ENCODE data around the gene PPP1R7. TPM values are rescaled to one million over a fixed set of nuclear protein-coding genes. Genes with fewer than 3 reads are reported as not detected.

The PPP1R7 gene
- total RNA-seq, 1 donor from 2014 or later: 43.1 TPM

DNA sequence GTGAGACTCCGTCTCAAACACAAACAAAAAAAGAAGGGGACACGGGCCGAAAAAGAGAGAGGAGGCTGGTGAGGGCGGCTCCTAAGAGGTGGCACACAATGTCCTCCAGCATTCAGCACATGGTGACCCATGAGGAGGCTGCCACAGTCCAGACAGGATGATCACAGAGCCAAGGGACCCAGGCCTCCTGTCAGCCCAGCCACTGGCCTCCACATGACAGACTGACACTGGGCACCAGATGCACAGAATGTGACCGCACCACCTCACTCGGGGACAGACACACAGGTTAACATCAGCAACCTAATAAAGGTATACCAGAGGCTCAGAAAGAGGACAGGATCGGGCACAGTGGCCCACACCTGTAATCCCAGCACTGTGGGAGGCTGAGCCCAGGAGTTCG is 22.0 kb upstream of the PPP1R7 start:
- no peaks in the 10 kb centered on the region for H3K4me1 Mint-ChIP-seq (ENCODE audit: low read depth)

DNA sequence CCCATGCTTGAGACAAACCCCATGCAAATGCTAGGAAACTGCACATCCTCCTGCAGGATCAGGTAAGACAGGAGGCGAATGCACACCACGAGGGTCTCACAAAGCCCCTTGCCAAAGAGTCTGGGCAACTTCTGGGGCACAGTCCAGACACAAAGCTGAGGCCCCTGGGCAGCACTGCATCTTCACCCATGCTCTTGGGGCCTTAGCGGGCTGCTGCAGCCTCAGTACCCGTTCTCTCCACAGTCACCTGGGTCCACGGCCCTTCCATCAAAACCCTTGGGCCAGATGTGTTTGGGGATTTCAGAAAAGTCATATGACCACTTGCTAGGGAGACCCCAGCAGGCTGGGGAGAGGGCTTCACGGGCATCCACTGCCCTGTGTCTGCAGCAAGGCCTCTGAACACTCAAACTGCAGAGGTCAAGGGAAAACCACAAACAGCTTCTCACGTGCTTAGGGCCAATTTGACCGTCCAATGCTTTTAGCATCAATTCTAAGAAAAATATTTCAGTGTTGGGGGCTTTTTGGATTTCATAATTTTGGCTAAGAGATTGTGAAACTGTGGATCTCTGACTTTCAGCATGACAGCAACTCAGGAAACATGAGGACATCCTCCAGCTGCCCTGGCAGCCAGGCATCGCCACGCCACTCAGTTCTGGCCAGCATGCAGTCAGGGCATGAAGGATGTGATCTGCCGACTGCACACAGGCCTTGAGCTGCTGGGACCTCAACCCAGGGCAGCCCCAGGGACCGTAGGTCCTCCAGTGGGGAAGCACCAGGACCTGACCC is 21.0 kb upstream of the PPP1R7 start:
- H3K4me1 Mint-ChIP-seq (ENCODE audit: low read depth): no peaks in the 10 kb centered on the region
- no peak overlapping the region for H3K4me3 Mint-ChIP-seq (ENCODE audit: unreplicated experiment)
- H3K36me3 Mint-ChIP-seq (ENCODE audit: low read depth): peaks cover 3% of the 10 kb centered on the region
- TF ChIP-seq, protein P1, sequence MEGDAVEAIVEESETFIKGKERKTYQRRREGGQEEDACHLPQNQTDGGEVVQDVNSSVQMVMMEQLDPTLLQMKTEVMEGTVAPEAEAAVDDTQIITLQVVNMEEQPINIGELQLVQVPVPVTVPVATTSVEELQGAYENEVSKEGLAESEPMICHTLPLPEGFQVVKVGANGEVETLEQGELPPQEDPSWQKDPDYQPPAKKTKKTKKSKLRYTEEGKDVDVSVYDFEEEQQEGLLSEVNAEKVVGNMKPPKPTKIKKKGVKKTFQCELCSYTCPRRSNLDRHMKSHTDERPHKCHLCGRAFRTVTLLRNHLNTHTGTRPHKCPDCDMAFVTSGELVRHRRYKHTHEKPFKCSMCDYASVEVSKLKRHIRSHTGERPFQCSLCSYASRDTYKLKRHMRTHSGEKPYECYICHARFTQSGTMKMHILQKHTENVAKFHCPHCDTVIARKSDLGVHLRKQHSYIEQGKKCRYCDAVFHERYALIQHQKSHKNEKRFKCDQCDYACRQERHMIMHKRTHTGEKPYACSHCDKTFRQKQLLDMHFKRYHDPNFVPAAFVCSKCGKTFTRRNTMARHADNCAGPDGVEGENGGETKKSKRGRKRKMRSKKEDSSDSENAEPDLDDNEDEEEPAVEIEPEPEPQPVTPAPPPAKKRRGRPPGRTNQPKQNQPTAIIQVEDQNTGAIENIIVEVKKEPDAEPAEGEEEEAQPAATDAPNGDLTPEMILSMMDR (IDR thresholded peaks at IDR 0.05): no peak
- peak; percentile 66 for DNase-seq (ENCODE audit: low spot score)
- H3K27me3 Mint-ChIP-seq (ENCODE audit: low read depth): no peaks in the 10 kb centered on the region
- no peaks in the 10 kb centered on the region for H3K9me3 Mint-ChIP-seq (ENCODE audit: low read depth)
- H3K27ac Mint-ChIP-seq (ENCODE audit: unreplicated experiment): no peak overlapping the region

More for the DNA sequence above, 22.0 kb upstream of the PPP1R7 start:
- H3K27ac Mint-ChIP-seq (ENCODE audit: unreplicated experiment): no peak overlapping the region
- H3K36me3 Mint-ChIP-seq (ENCODE audit: low read depth): peaks cover 3% of the 10 kb centered on the region
- DNase-seq (ENCODE audit: low spot score): peak; percentile 27
- no peaks in the 10 kb centered on the region for H3K9me3 Mint-ChIP-seq (ENCODE audit: low read depth)
- no peaks in the 10 kb centered on the region for H3K27me3 Mint-ChIP-seq (ENCODE audit: low read depth)
- H3K4me3 Mint-ChIP-seq (ENCODE audit: unreplicated experiment): no peak overlapping the region
- TF ChIP-seq, protein P1 (IDR thresholded peaks at IDR 0.05): no peak

DNA sequence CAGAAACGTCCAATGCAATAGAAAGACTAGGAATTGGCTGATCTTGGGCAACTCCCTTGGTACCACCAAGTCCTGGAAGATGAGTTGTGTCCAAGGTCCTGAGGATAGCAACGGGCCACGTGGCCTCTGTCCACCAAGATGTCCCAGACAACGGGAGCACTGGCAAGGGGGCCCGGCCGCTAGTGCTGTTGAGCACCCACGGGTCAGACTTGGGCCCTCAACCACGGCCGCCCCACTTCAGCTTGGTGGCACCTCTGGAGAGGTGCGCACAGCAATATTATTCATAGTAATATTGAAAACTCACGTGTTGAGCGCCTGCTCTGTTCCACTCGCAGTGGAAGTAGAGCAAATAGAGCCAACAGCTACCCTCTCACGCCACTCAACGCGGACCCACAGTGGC is 20.0 kb upstream of the PPP1R7 start:
- Mint-ChIP-seq H3K27ac (ENCODE audit: unreplicated experiment) (no peak overlapping the region), H3K27me3 (ENCODE audit: low read depth) (no peaks in the 10 kb centered on the region), H3K9me3 (ENCODE audit: low read depth) (no peaks in the 10 kb centered on the region), H3K36me3 (ENCODE audit: low read depth) (peaks cover 3% of the 10 kb centered on the region), H3K4me3 (ENCODE audit: unreplicated experiment) (no peak overlapping the region), H3K4me1 (ENCODE audit: low read depth) (no peaks in the 10 kb centered on the region)
- TF ChIP-seq, protein P1 (IDR thresholded peaks at IDR 0.05): no peak
- peak; percentile 87 for DNase-seq (ENCODE audit: low spot score)

DNA sequence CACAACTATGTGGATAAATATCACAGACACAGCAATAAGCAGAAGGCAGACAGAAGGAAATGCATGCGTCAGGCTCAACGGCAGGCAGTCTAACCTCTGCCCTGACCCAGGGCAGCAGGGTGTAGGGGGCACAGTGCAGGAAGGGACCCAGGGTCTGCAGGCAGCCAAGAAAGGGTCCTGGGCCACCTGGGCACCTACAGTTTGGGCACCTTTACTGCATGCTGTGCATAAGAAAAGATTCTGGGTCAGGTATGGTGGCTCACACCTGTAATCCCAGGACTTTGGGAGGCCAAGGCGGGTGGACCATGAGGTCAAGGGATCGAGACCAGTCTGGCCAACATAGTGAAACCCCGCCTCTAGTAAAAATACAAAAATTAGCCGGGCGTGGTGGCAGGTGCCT is 18.7 kb upstream of the PPP1R7 start:
- Mint-ChIP-seq H3K36me3 (ENCODE audit: low read depth) (peaks cover 6% of the 10 kb centered on the region), H3K4me3 (ENCODE audit: unreplicated experiment) (no peak overlapping the region), H3K4me1 (ENCODE audit: low read depth) (no peaks in the 10 kb centered on the region), H3K9me3 (ENCODE audit: low read depth) (no peaks in the 10 kb centered on the region), H3K27me3 (ENCODE audit: low read depth) (no peaks in the 10 kb centered on the region), H3K27ac (ENCODE audit: unreplicated experiment) (no peak overlapping the region)
- TF ChIP-seq, protein P1 (IDR thresholded peaks at IDR 0.05): no peak
- DNase-seq (ENCODE audit: low spot score): peak; percentile 55

DNA sequence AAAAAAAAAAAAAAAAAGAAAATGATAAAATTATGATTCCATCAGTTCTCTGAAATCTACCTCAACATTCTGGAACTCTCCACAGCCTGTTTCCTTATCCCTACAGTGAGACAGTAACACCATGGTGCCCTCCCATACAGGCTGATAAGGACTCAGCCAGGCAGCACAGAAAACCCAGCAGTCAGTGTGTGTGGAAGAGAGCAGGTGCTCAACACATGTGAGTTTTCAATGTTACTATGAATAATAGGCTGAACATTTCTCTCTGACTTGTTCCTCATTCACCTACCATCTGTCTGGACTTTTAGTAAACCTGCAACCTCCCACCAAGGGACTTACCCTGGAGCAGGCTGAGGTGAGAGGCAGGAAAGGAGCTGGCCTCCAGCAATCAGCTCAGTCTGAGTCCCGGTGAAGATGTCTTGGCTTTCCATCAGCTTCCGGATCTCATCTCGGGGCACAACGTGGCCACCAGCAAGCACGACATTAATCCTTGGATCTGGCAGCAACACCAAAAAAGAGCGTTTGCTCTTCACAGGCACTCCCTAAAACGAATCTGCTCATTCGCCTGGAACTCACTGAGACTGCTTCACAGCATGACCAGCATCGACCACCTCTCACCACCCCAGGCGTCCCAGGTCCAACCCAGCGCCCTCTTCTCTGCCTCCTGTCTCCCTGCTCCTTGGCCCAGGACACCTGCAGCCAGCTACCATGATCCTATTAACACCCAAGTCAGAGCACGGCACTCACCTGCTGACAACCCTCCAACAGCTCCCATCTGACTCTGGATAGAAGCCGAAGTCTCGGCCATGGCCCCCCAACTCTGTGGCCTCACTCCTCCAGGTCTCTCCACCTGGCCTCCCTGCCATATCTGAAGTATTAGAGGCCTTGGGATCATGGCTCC is 17.5 kb upstream of the PPP1R7 start:
- Mint-ChIP-seq H3K4me1 (ENCODE audit: low read depth) (no peaks in the 10 kb centered on the region), H3K36me3 (ENCODE audit: low read depth) (peaks cover 6% of the 10 kb centered on the region), H3K27me3 (ENCODE audit: low read depth) (no peaks in the 10 kb centered on the region), H3K4me3 (ENCODE audit: unreplicated experiment) (no peak overlapping the region), H3K9me3 (ENCODE audit: low read depth) (no peaks in the 10 kb centered on the region), H3K27ac (ENCODE audit: unreplicated experiment) (no peak overlapping the region)
- TF ChIP-seq, protein P1 (IDR thresholded peaks at IDR 0.05): no peak
- DNase-seq (ENCODE audit: low spot score): peak; percentile 68
